HG03064 (cell line): ENCODE data around the gene RASGRP4.
A peak's percentile ranks its signal among the peaks of the same experiment; 100 is the strongest.
"Not testable (repeated sequence)": the region's sequence is repeated elsewhere in the genome, so short reads cannot be mapped to it uniquely, and the experiment has no call there.

ENCODE experiments used
- ATAC-seq: cut with Tn5 transposase; IDR thresholded peaks from one replicate; pipeline ENCODE4 v1.9.1; 2021; ENCODE audit warnings: low read depth; ENCODE audit not compliant: unreplicated experiment

Gene RASGRP4

GRCh38 chr19:38375098-38375493 lies 50.9 kb downstream of the RASGRP4 start:
- ATAC-seq = no peak

- peak; percentile 95 for ATAC-seq
Observed at GRCh38 chr19:38374332-38375097, 51.5 kb downstream of the RASGRP4 start, which contains the start of gene PSMD8. Gene PSMD8, plus strand, starts transcription at chr19:38374571. Its CDS starts 31 bp downstream, at chr19:38374602.

GRCh38 chr19:38373907-38374331 lies 52.1 kb downstream of the RASGRP4 start:
- ATAC-seq = no peak

- no peak for ATAC-seq
Observed at GRCh38 chr19:38371081-38371480, 54.9 kb downstream of the RASGRP4 start.

GRCh38 chr19:38370299-38370698 lies 55.7 kb downstream of the RASGRP4 start:
- ATAC-seq = no peak

- ATAC-seq = no peak
Observed at GRCh38 chr19:38369584-38369983, 56.4 kb downstream of the RASGRP4 start.

GRCh38 chr19:38367041-38367440 lies 59.0 kb downstream of the RASGRP4 start:
- ATAC-seq = no peak

GRCh38 chr19:38362946-38363688 lies 62.9 kb downstream of the RASGRP4 start:
- ATAC-seq = not testable (repeated sequence)

- ATAC-seq = no peak
Observed at GRCh38 chr19:38362076-38362945, 63.7 kb downstream of the RASGRP4 start.

GRCh38 chr19:38361633-38362075 lies 64.4 kb downstream of the RASGRP4 start:
- ATAC-seq = no peak

GRCh38 chr19:38360839-38361631 lies 65.0 kb downstream of the RASGRP4 start:
- ATAC-seq = no peak

GRCh38 chr19:38360351-38360750 lies 65.7 kb downstream of the RASGRP4 start:
- ATAC-seq = no peak

GRCh38 chr19:38359242-38360021 lies 66.6 kb downstream of the RASGRP4 start:
- ATAC-seq = no peak
